Kidney (tissue), 14 donors: ENCODE results near the gene THRB. TPM values are rescaled to one million over a fixed set of nuclear protein-coding genes. Genes with fewer than 3 reads are reported as not detected.

Source experiments
- DNase-seq, 5 donors: peaks; one replicate each; pipeline ENCODE4 v3.0.0-alpha.2; 2013 to 2020
- FAIRE-seq: peaks from 2 replicates; lab custom pipeline; 2012; peaks lifted over from hg19 to GRCh38; lab: Jason Lieb, UNC
- H3K27ac ChIP-seq, 2 donors: one replicate each; pipeline ENCODE4 v1.7.0; 2013; ENCODE audit warnings: low read depth in 2 of 2, low read length in 2 of 2, inconsistent platforms in 1 of 2
- H3K27me3 ChIP-seq: one replicate; pipeline ENCODE4 v1.7.1; 2013; ENCODE audit warnings: low read length, inconsistent platforms; ENCODE audit not compliant: control insufficient read depth, insufficient read depth
- H3K36me3 ChIP-seq, 3 donors: one replicate each; pipeline versions ENCODE4 v1.7.0 to v1.7.1; 2013; ENCODE audit warnings: low read length in 3 of 3, control low read depth in 1 of 3, inconsistent platforms in 1 of 3; ENCODE audit not compliant: insufficient read depth in 3 of 3, control insufficient read depth in 2 of 3
- H3K4me1 ChIP-seq, 3 donors: one replicate each; pipeline versions ENCODE4 v1.7.0 to v1.7.1; 2013; ENCODE audit warnings: low read length in 3 of 3, inconsistent platforms in 1 of 3, low read depth in 1 of 3; ENCODE audit not compliant: control insufficient read depth in 2 of 3, insufficient read depth in 2 of 3
- H3K4me3 ChIP-seq, 3 donors: one replicate each; pipeline versions ENCODE4 v1.7.0 to v1.8.1; 2013; ENCODE audit warnings: low read length in 3 of 3, control low read depth in 1 of 3, inconsistent platforms in 1 of 3
- H3K9ac ChIP-seq, 3 donors: one replicate each; pipeline versions ENCODE4 v1.7.0 to v1.7.1; 2013; ENCODE audit warnings: low read length in 3 of 3, control low read depth in 1 of 3, inconsistent platforms in 1 of 3
- H3K9me3 ChIP-seq, 3 donors: one replicate each; pipeline versions ENCODE4 v1.7.0 to v1.7.1; 2013; ENCODE audit warnings: low read length in 3 of 3, control low read depth in 1 of 3, inconsistent platforms in 1 of 3; ENCODE audit not compliant: control insufficient read depth in 2 of 3, insufficient read depth in 1 of 3
- CTCF ChIP-seq: IDR thresholded peaks from 3 replicates; pipeline ENCODE4 v1.5.1; 2012; ENCODE audit warnings: mild to moderate bottlenecking, moderate library complexity, borderline replicate concordance; ENCODE audit not compliant: insufficient read depth; ENCODE audit errors: extremely low read depth
- intact Hi-C: fragments of 100-400 bp; cut with DNase I; formaldehyde crosslinking; loops from one replicate; pipeline ENCODE4 v1.11.1; 2022
- polyA plus RNA-seq: library from polyadenylated mRNA; stranded (reverse); fragments of 350-450 nt; fragmentation: Illumina TruSeq; extraction: RNeasy Lipid Tissue Mini Kit (QIAGEN cat#74804); gene quantifications from one replicate; pipeline ENCODE4 v1.2.3, GENCODE V29; 2014; ENCODE audit warnings: low read depth, low replicate concordance; ENCODE audit not compliant: insufficient read depth
- total RNA-seq: library from RNA; stranded (reverse); fragmentation: NEBNext Ultra II Directional; extraction: Animal tissue kit (Norgen Biotek cat#: 25700); gene quantifications from one replicate; pipeline ENCODE4 v1.2.1, GENCODE V29; 2021
- donor health status: control.
- donor health status: control.
- donor health status: control.
- donor health status: control.
- donor health status: control.
- donor health status: DM: yes; HTN: yes; CAD: no.
- donor health status: Normal renal cell carcinoma (clear cell type).

The THRB gene
- total and polyA plus RNA-seq, 2 donors from 2014 or later, result 4.5 to 17.2 TPM

DNA sequence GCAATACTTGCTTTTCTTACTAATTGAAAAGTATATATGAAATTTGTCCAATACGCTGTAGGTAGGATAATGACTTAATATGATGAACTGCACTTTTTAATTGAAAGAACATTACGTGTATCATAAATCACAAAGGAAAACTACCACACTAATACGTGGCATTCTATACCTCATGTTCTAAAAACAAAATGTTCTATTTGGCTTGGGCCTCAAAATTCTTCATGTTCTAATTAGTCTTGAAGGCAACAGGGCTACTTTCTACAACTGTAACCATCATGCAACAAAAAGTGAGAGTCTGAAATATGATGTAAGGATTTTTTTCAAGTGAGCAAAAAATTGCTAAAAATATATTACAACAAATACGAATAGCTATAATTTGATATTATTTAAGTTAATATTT is 19.8 kb downstream of the THRB start:
- H3K36me3 ChIP-seq, result no peaks in the 10 kb centered on the region
- no peaks in the 10 kb centered on the region for H3K27me3 ChIP-seq
- no peak for TF ChIP-seq CTCF
- intact Hi-C loops, result no loop called here
- no peaks in the 10 kb centered on the region for H3K9me3 ChIP-seq
- peaks cover 0 to 5% (median 0%) of the 10 kb centered on the region in 3 donors for H3K4me1 ChIP-seq
- FAIRE-seq (no peak), DNase-seq (no peak)
- H3K9ac ChIP-seq, result no peak overlapping the region
- no peak overlapping the region for H3K27ac ChIP-seq
- no peak overlapping the region for H3K4me3 ChIP-seq

DNA sequence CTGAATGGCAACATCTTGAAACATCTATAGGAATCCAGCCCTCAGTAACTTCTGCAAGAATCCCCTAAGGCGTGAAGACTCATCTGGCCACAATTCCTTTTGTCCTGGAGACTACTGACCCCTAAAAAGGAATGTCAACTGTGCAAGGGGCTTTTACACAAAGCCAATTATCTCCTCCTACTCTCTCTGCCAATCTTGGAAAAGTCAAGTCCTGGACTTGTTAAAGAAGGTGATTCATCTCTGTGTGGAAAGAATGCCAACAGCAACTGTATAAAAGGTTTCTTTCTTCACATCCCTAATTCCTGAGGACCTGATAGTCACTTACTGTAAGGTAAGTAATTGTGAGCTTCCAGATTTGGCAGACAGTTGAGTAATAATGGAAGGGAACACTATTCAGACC is 22.3 kb downstream of the THRB start:
- peaks cover 0 to 3% (median 0%) of the 10 kb centered on the region in 3 donors for H3K9me3 ChIP-seq
- H3K27me3 ChIP-seq, result no peaks in the 10 kb centered on the region
- no peaks in the 10 kb centered on the region for H3K36me3 ChIP-seq
- peaks cover 0 to 5% (median 0%) of the 10 kb centered on the region in 3 donors for H3K4me1 ChIP-seq
- H3K9ac ChIP-seq, result no peak overlapping the region
- FAIRE-seq (no peak), DNase-seq (no peak)
- no peak overlapping the region for H3K4me3 ChIP-seq
- intact Hi-C loops, result no loop called here
- TF ChIP-seq CTCF, result no peak
- H3K27ac ChIP-seq, result no peak overlapping the region

- TF ChIP-seq CTCF, result no peak
- Histone ChIP-seq H3K4me3 (no peak overlapping the region), H3K9me3 (peaks cover 0 to 4% (median 0%) of the 10 kb centered on the region in 3 donors), H3K9ac (no peak overlapping the region), H3K36me3 (no peaks in the 10 kb centered on the region), H3K27ac (no peak overlapping the region), H3K27me3 (no peaks in the 10 kb centered on the region), H3K4me1 (peaks cover 0 to 5% (median 0%) of the 10 kb centered on the region in 3 donors)
- DNase-seq (no peak), FAIRE-seq (no peak)
- intact Hi-C loops, result no loop called here
Measured at GRCh38 chr3:24471486-24471885, 23.2 kb downstream of the THRB start.

DNA sequence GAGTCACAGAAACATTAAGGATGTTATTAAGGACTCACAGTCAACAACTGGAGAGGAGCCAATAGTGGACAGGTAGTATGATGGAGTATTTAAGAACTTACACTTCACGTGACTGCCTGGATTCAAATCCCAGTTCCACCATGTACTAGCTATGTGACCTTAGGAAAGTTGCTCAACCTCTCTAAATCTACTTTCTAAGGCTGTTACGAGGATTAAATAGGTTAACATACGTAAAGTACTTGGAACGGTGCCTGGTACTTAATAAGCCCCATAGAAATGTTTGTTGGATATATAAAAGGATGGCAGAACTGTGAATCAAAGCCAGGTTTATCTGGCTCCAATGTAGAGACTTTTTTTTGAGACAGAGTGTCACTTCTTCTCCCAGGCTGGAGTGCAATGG is 24.4 kb downstream of the THRB start:
- DNase-seq, result no peak

More for the DNA sequence above, 24.4 kb downstream of the THRB start:
- Histone ChIP-seq H3K4me3 (no peak overlapping the region), H3K9ac (no peak overlapping the region), H3K9me3 (peaks cover 0 to 4% (median 0%) of the 10 kb centered on the region in 3 donors), H3K4me1 (no peaks in the 10 kb centered on the region), H3K36me3 (no peaks in the 10 kb centered on the region), H3K27ac (no peak overlapping the region), H3K27me3 (no peaks in the 10 kb centered on the region)
- intact Hi-C loops, result no loop called here
- FAIRE-seq, result no peak
- no peak for TF ChIP-seq CTCF
